Pancreas (tissue), 10 donors: Measurements from ENCODE around the gene KCTD21. TPM values are rescaled to one million over a fixed set of nuclear protein-coding genes. Genes with fewer than 3 reads are reported as not detected.

ENCODE experiments used
- ATAC-seq, 4 donors: fragments of 200-7000 bp; cut with Tn5 transposase; one replicate each; pipeline versions ENCODE4 v1.8.0 to v1.9.1; 2020; ENCODE audit warnings: mild to moderate bottlenecking in 4 of 4, moderate library complexity in 4 of 4
- DNase-seq, 6 donors: peaks; one replicate each; pipeline ENCODE4 v3.0.0-alpha.2; 2020
- FAIRE-seq: peaks from 2 replicates; lab custom pipeline; 2012; peaks lifted over from hg19 to GRCh38; lab: Jason Lieb, UNC
- H3K27ac ChIP-seq, 4 donors: fragments of 200-600 bp; sonication (generic); 1 replicate in 3 of 4; 2 replicates in 1 of 4; pipeline versions ENCODE4 v1.5.0 to v1.8.0; 2020
- H3K27me3 ChIP-seq, 4 donors: fragments of 200-600 bp; one replicate each; pipeline ENCODE4 v1.8.0; 2021
- H3K36me3 ChIP-seq, 3 donors: fragments of 200-600 bp; sonication (generic) in 1 of 3; one replicate each; pipeline versions ENCODE4 v1.5.0 to v1.8.0; 2020 to 2021
- H3K4me1 ChIP-seq, 3 donors: fragments of 200-600 bp; one replicate each; pipeline ENCODE4 v1.8.0; 2021
- H3K4me3 ChIP-seq, 4 donors: fragments of 200-600 bp; sonication (generic) in 2 of 4; one replicate each; pipeline versions ENCODE4 v1.5.0 to v1.8.0; 2020 to 2021
- H3K9me3 ChIP-seq, 4 donors: fragments of 200-600 bp; one replicate each; pipeline ENCODE4 v1.8.0; 2021
- CTCF ChIP-seq, 4 donors: fragments of 200-600 bp; sonication (generic) in 3 of 4; IDR thresholded peaks; one replicate each; pipeline versions ENCODE4 v1.5.0 to v1.8.0; 2021; ENCODE audit warnings: antibody characterized with exemption in 4 of 4
- WGBS, 2 donors: extraction: QIAGEN DNeasy Blood & Tissue Kit; methylation state at CpG; one replicate each; pipeline ENCODE4 v1.1.7; 2013; 5-methylcytosine and 5-hydroxymethylcytosine counted together
- intact Hi-C, 3 donors: fragments of 100-400 bp; cut with DNase I; formaldehyde crosslinking; loops; one replicate each; pipeline versions ENCODE4 v1.11.1 to v1.14.2; 2022
- polyA plus RNA-seq, 2 donors: library from polyadenylated mRNA; stranded (reverse); fragments of 200-250 nt; gene quantifications; one replicate each; pipeline ENCODE4 v1.2.3, GENCODE V29; 2013
- total RNA-seq, 6 donors: library from RNA; stranded (reverse); fragmentation: NEBNext Ultra II Directional in 4 of 6; extraction: Animal tissue kit (Norgen Biotek cat#: 25700) in 4 of 6; gene quantifications; one replicate each; pipeline versions ENCODE4 v1.2.1 to v1.2.4, GENCODE V29; 2021 to 2023
- donor health status: healthy with polysubstance abuse.
- donor health status: DM: no; HTN: no; CAD: no; lungs with moderate emphysema.
- donor health status: DM: no; HTN: no; CAD: no.
- donor health status: control.
- donor health status: control.
- donor health status: Bipolar disorder and iron deficiency.
- donor health status: DM: yes; HTN: yes; CAD: no.
- donor health status: DM: no; HTN: no; CAD: no.
- donor health status: DM: no; HTN: no; CAD: no.
- donor health status: DM: yes; HTN: yes; CAD: no.

KCTD21 gene
- total and polyA plus RNA-seq, 8 donors: 1.9 to 4.8 (median 2.7) TPM

- FAIRE-seq (no peak), DNase-seq (no peak), ATAC-seq (no peak)
- no peak overlapping the region for H3K4me3 ChIP-seq
- H3K4me1 ChIP-seq: no peaks in the 10 kb centered on the region
- TF ChIP-seq CTCF (IDR thresholded peaks at IDR 0.05): no peak
- H3K9me3 ChIP-seq: no peaks in the 10 kb centered on the region
- intact Hi-C loops: no loop called here
- H3K36me3 ChIP-seq: peaks cover 0 to 24% (median 0%) of the 10 kb centered on the region in 3 donors
- no peak overlapping the region for H3K27ac ChIP-seq
- 94 to 95% methylated on average over 14 of the region's 14 CpGs for WGBS, 2 donors
- no peaks in the 10 kb centered on the region for H3K27me3 ChIP-seq
These were observed 29.5 kb upstream of the KCTD21 start for GRCh38 chr11:78217650-78218541.

- no peak for FAIRE-seq
- Histone ChIP-seq H3K4me3 (no peak overlapping the region), H3K4me1 (no peaks in the 10 kb centered on the region), H3K27ac (no peak overlapping the region), H3K36me3 (peaks cover 0 to 22% (median 0%) of the 10 kb centered on the region in 3 donors), H3K9me3 (no peaks in the 10 kb centered on the region), H3K27me3 (no peaks in the 10 kb centered on the region)
- TF ChIP-seq CTCF (IDR thresholded peaks at IDR 0.05): no peak
- 91 to 95% methylated on average over 5 of the region's 5 CpGs for WGBS, 2 donors
- intact Hi-C loops: no loop called here
- DNase-seq: no peak
- ATAC-seq: no peak
These were observed 28.3 kb upstream of the KCTD21 start for GRCh38 chr11:78216571-78217287.

- peaks cover 0 to 16% (median 0%) of the 10 kb centered on the region in 3 donors for H3K36me3 ChIP-seq
These were observed 27.6 kb upstream of the KCTD21 start for GRCh38 chr11:78216021-78216420.

GRCh38 chr11:78214331-78215194, 26.1 kb upstream of the KCTD21 start:
- intact Hi-C loops: no loop called here
- Histone ChIP-seq H3K36me3 (peaks cover 0 to 22% (median 4%) of the 10 kb centered on the region in 3 donors), H3K27me3 (no peaks in the 10 kb centered on the region), H3K9me3 (no peaks in the 10 kb centered on the region), H3K27ac (no peak overlapping the region), H3K4me3 (no peak overlapping the region), H3K4me1 (no peaks in the 10 kb centered on the region)
- TF ChIP-seq CTCF (IDR thresholded peaks at IDR 0.05): no peak
- DNase-seq (no peak), FAIRE-seq (no peak), ATAC-seq (no peak)
- 76 to 91% methylated on average over 11 to 12 of the region's 12 CpGs for WGBS, 2 donors

More at GRCh38 chr11:78216021-78216420, 27.6 kb upstream of the KCTD21 start:
- Histone ChIP-seq H3K27me3 (no peaks in the 10 kb centered on the region), H3K9me3 (no peaks in the 10 kb centered on the region), H3K4me3 (no peak overlapping the region), H3K4me1 (no peaks in the 10 kb centered on the region), H3K27ac (no peak overlapping the region)
- FAIRE-seq: no peak
- ATAC-seq: no peak
- DNase-seq: no peak
- TF ChIP-seq CTCF (IDR thresholded peaks at IDR 0.05): no peak
- intact Hi-C loops: no loop called here
- 81 to 89% methylated on average over 3 of the region's 3 CpGs for WGBS, 2 donors
